Colon (tissue), 2 donors: ENCODE results near the gene PRRG4.
A peak's percentile ranks its signal among the peaks of the same experiment; 100 is the strongest.
"Not testable (repeated sequence)": the region's sequence is repeated elsewhere in the genome, so short reads cannot be mapped to it uniquely, and the experiment has no call there.

ENCODE experiments used
- FAIRE-seq: peaks from 2 replicates; lab custom pipeline; 2012; peaks lifted over from hg19 to GRCh38; lab: Jason Lieb, UNC
- donor health status: control.
- donor health status: control.

PRRG4 gene

DNA sequence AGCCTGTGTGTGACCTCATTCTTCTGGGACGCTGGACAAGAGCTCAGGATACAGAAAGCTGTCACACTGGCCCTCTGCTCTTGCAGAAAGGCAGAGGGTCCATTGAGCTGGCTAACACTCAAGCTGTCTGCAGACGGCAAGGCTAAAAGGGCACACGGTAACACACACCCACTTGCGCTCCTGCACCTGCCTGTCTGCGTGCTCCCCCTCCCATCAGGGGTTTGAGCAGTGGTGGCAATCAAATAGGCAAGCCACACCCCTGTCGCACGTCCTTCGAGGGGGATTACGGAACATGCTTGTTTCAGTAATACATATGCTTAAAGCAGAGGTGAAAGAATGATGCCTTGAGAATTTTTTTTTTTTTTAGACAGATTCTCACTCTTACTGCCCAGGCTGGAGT is 55.8 kb downstream of the PRRG4 start:
- no peak for FAIRE-seq

DNA sequence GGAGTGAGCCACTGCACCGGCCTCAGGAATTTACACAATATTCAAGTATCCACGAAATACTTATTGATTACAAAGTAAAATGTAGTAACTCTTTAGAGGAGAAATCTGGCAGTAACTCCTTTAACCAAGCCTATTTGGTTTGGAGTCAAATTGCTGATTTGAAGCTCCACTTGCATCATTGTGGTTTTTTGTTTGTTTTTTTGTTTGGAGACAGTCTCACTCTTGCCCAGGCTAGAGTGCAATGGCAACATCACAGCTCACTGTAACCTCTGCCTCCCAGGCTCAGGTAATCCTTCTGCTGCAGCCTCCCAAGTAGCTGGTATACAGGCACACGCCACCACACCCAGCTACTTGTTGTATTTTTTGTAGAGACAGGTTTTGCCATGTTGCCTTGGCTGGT is 56.5 kb downstream of the PRRG4 start:
- FAIRE-seq = no peak

DNA sequence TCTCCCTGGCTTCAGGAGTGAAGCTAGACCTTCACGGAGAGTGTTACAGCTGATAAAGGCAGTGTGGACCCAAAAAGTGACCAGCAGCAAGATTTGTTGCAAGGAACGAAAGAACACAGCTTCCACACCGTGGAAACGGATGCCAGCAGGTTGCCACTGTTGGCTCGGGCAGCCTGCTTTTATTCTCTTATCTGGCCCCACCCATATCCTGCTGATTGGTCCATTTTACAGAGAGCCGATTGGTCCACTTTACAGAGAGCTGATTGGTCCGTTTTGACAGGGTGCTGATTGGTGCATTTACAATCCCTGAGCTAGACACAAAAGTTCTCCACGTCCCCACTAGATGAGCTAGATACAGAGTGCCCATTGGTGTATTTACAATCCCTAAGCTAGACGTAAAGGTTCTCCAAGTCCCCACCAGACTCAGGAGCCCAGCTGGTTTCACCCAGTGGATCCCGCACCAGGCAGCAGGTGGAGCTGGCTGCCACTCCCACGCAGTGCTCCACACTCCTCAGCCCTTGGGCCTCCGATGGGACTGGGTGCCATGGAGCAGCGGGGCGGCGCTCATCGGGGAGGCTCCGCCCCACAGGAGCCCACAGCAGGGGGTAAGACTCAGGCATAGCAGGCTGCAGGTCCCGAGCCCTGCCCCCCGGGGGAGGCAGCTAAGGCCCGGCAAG is 58.1 kb downstream of the PRRG4 start:
- FAIRE-seq = not testable (repeated sequence)

DNA sequence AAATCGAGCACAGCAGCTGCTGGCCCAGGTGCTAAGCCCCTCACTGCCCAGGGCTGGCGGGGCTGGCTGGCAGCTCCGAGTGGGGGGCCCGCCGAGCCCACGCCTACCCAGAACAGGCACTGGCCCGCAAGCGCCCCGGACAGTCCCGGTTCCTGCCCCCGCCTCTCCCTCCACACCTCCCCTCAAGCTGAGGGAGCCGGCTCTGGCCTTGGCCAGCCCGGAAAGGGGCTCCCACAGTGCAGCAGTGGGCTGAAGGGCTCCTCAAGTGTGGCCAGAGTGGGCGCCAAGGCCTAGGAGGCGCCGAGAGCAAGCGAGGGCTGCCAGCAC is 58.6 kb downstream of the PRRG4 start:
- not testable (repeated sequence) for FAIRE-seq

DNA sequence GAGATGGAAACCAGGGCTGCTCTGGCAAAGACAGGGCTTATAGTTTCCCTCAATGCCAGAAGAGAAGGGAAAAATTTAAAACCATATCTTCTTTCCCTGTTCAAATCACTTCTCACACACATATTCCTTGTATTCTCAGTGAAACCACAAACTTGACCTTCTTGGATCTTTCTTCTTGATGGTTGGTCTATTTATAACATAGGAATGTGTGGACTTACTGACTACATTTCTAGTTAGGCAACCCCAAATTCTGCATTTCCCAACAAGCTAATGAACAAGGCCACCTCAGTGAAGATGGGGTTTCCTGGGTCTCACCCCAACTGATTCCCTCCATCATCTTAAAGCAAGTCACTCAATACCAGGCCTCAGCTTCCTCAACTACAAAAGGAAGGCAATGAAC is 59.1 kb downstream of the PRRG4 start:
- FAIRE-seq = no peak

DNA sequence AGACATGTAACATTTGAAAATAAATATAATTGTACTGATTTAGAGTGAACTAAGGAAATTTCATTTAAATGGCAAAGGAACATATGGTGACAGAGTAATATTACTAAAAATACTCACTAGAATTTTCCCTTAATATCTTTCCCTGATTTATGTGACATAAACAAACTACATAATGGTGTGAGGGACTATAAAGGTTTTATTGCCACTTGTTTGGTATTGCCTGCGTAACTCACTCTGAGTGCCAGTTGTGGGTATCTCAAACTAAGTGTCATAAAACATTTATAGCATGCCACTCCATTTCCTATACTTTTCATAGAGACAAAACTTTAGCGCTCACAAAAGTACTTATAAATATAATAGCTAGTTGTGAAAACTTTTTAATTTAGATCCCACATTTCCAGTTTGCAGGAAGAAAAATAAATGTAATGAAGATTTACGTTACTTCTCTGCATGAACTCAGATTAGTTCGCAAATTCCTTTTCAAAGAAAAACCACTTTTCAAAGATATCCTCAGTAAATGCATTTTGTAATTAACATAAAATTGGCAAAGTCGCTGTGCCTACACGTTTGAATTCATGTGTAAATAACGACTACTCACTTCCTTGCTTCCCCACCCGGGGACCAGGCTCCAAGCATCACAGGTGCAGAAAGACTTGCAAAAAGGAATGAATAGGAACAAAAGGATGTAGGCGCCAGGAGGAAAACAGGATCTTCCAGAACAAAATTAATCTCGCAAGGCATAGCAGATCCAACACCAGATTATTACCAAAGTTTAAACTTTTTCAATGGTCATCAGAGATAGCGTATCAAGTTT is 61.3 kb downstream of the PRRG4 start:
- FAIRE-seq = peak; percentile 84

DNA sequence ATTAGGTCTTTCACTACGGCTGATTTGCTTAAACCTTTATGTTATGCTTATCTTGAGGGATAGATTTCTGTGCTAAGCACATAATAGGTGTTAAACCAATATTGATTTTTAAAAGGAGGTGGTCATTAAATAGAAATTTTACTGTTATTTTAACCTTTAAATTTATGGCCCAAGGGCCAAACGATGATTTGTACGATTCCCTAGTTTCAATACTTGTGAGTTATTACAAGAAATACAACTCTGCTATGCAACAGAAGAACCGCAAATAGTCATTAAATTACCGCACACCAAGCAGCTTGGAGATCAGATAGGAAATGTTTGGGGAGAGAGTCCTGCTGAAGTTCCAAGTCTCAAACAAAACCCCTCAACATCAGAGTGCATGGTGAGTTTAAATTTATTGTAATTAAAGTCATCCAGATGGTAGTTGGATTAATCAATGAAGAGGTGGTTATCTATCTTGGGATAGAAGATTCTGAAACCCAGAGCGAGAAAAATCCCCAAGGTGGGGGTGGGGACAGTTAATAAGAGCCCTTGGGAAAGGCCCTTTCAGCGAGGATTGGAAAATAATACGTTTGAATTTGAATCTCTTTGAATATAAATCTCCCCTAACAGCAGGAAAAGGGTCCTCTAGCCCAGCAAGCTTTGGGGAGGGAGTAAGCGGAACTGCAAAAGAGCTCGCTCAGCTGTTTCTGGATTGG is 62.1 kb downstream of the PRRG4 start:
- no peak for FAIRE-seq

DNA sequence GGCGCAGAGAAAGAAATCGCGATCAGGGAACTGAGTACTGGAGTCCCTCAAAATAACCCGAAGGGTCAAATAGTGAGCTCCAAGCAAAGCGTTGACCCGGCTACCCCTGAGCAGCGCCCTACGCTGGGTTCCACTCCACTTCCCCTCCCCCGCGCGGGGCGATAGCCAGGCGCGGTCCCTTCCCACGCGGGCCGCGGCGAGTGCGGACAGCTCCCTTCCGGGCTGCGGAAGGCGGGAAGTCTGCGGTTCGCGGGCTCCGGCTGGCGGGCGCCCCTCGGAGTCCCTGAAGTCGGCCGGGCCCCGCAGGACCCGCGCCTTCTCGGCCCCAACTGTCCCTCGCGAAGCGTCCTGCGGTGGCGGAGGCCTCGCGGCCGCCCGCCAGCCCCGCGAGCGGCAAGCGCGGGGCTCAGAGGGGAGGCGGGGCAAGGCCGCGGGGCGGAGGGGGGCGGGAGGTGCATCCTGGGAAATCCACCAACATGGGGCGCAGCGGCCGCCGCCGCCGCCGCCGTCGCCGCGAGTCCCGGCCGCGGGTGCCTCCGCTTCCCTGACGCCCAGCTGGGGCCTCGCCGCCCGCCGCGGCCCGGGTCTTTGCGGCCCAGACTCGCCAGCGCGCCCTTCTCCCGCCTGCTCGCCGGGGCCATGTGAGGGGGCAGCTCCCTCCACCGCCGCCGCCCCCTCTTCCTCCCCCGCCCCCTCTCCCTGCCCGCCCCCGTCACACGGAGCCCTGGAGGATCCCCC is 62.8 kb downstream of the PRRG4 start, which contains the start of gene QSER1:
QSER1 (plus strand) TSS at position 457 of the 738 bp plus-strand sequence. CDS start 315 bp downstream, outside the sequence.
- no peak for FAIRE-seq

DNA sequence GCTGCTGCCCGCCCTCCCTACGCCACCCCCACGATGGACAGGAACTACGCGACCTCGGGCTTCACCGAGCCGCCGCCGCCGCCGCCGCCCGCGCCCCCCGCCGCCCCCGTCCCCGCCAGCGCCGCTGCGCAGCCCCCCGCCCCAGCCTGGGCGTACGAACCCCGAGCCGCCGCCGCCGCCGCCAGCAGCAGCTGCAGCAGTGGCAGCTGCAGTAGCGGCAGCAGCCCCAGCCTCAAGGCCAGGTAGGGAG is 63.3 kb downstream of the PRRG4 start:
- no peak for FAIRE-seq

DNA sequence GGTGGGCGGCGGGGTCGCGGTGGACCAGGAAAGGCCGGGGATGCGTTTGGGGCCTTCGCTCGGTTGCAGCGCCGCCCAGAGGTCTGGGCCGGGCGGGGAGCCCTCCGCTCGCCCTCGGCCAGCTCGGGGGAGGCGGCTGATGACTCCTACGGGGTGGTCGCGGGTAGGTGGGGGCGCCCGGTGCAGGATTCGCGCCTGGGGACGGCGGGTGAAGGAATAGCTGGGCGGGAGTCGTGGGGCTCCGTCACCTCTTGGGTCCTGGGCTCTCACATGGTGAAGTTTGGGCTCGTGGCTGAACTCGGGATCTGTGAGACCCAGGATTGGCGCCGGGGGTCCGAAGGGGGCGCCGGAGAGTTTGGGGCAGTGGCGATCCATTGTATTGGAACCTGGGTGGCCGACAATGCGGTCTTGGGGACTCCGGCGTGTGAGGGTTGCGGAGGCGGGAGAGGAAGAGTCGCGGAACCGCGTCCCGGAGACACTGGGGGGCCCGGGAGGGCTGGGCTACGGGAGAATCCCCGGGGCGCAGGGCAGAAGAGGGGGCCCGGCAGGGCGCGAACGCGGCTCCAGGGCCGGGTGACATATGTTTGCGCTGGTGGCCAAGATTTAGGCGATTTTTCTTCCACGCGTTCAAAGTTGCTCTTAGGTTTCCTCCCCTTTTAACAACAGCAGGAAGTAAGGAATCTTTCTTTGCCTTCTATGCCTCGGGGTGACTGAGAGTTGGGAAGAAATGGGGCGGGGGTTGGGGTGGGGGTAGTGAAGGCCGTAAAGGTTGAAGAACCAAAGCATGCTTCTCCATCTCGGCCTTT is 63.8 kb downstream of the PRRG4 start:
- FAIRE-seq = no peak

DNA sequence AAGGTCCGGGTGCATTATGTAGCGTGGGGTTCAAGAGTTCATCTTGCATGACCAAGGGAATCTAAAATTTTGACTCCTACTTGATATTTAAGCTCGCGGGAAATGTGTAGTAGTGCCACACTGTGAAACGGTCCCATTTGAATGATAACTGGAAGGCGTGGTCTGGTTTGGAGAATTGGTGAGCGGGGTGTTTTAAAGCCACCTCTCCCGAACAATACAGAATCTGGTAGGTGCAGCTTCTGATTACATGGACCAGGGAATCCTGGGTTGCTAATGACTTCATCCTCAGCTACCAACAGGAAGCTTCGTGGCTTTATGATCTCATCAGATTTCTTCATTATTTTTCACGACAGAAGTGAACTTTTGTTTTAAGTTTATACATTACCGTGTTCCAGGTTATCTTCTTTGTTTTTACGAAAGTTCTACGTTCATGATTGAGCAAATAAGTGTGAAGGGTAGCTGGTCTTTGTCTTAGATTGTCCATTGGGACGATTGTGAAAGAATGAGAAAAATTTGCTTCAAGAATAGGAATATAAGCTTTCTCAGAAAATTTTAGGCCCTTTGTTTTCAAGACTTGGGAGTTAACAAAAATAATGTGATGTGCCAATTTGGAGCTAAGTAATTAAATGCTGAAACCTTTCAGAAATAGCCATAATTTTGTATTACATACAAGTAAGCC is 64.6 kb downstream of the PRRG4 start:
- no peak for FAIRE-seq

DNA sequence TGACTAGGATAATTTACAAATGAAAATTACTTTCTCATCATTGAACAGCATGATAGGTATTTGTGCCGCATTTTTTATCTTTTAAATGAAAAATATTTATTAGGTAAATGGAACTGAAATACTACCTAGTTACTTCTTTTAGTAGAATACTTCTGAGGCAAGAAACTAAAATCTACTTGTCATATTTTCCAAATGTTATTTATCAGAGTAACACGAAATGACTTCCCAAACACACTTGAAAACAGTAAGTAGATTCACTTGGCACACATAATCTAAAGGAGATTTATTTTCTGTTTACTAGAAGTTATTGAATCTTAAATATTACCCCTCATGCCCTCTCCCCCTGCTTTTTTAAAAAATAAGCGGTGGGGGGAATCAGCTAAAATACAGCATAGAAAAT is 65.2 kb downstream of the PRRG4 start:
- FAIRE-seq = no peak

DNA sequence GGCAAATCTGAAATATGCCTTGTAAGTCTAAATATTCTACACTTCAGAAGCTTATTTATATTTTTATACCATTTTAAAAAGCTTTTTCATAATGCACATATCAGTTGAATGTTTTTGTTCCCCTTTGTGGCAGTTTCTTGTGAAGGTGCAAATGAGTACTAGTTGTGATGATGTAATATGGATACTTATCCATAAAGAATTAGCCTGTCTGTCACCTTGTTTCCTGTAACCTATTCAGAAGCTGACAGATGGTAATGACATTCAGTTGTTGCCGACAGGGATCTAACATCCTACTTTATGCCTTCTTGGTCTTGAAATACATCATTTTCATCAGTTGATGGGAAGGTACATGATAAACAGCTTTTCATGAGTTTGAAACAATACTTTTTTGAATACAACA is 65.7 kb downstream of the PRRG4 start:
- FAIRE-seq = no peak

DNA sequence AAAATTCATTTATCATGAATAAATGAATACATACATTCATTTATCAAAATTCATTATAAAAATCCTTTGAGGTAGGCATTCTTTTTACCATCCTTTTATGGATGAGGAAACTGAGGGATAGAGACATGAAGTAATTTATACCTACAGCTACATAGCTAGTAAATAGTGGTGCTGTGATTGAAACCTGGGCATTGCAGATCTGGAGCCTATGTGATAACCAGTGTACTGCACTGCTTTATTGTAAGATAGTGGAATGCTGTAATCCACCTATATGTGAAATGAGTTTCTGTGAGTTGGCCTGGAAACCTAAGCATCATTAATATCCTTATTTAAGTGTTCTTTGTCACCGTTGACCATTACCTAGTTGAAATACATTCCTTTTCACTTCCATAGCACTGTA is 67.4 kb downstream of the PRRG4 start:
- no peak for FAIRE-seq

DNA sequence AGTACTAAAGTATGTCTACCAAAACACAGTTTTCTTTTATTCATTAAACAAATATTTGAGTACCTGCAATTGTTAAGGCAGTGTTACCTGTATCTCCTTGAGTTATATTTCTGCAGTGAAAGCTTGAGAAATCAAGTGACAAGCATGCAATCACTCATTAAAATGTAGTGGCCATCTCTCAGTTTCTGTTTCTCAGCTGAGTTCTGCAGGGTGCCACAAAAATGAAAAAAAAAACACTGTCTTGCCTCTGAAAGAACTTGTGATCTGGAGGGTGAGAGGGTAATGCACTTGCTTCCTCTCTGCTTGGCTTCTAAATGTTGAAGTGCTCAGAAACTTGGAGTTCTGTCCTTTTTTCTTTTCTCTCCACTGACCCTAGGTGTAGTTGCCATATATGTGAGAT is 69.7 kb downstream of the PRRG4 start:
- no peak for FAIRE-seq

DNA sequence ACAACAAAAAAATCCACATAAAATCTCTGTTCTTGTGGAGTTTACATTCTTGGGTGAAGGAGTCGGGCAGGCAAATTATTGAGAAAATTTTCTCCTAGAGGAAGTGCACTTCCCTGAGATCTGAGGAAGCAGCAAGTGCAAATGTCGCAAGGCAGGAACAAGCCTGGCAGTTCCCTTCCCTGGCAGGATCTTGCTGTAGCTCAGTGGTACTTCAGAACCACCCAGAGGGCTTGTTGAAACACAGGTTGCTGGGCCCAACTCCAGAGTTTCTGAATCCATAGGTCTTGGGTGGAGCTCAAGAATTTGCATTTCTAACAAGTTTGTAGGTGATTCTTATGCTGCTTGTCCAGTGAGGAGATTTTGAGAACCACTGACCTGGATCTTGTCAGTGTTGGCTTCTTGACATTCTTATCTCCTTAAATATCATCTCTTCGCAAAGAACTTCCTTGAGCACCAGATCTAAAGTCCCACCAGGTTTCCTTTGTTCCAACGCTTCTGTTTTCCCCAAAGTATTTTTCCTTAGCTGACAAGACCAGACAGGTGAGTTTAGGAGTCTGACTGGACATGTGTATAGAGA is 72.5 kb downstream of the PRRG4 start:
- no peak for FAIRE-seq

DNA sequence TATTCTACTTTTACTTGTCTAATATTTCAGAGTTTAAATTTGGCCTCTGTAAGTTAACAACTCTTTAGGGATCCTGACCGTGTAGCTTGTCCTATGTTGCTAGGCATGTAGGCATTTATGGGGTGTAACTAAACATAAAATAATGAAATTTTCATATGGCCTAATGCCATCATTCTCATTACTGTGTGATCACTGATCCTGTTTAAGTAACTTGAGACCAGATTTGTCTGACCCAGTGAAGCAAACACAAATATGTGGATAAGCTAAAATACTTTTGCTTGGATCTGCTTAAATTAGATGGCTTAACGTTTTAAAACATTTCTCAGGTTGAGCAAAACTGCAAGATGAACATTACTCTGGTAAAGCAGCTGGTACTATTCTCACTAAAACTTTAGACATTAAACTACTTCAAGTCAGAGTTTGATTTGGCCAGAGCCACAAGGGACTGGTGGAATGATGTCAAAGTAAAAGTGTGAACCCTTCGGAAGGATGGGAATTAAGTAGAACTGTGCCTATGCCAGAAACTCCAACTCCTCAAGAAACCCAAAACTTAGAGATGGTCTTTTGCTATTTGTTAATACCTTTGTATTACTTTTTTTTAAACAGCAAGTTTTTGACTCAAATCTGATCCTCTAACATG is 75.4 kb downstream of the PRRG4 start:
- no peak for FAIRE-seq
